ENCODE results near the gene EFNB3. TPM values are rescaled to one million over a fixed set of nuclear protein-coding genes. Genes with fewer than 3 reads are reported as not detected.
A peak's percentile ranks its signal among the peaks of the same experiment; 100 is the strongest.

EFNB3 gene, protein sequence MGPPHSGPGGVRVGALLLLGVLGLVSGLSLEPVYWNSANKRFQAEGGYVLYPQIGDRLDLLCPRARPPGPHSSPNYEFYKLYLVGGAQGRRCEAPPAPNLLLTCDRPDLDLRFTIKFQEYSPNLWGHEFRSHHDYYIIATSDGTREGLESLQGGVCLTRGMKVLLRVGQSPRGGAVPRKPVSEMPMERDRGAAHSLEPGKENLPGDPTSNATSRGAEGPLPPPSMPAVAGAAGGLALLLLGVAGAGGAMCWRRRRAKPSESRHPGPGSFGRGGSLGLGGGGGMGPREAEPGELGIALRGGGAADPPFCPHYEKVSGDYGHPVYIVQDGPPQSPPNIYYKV
- polyA plus RNA-seq: 1 to 10 TPM in 1 of 2 donors, under 1 TPM in 1; 0.67 to 1.3 TPM

DNA sequence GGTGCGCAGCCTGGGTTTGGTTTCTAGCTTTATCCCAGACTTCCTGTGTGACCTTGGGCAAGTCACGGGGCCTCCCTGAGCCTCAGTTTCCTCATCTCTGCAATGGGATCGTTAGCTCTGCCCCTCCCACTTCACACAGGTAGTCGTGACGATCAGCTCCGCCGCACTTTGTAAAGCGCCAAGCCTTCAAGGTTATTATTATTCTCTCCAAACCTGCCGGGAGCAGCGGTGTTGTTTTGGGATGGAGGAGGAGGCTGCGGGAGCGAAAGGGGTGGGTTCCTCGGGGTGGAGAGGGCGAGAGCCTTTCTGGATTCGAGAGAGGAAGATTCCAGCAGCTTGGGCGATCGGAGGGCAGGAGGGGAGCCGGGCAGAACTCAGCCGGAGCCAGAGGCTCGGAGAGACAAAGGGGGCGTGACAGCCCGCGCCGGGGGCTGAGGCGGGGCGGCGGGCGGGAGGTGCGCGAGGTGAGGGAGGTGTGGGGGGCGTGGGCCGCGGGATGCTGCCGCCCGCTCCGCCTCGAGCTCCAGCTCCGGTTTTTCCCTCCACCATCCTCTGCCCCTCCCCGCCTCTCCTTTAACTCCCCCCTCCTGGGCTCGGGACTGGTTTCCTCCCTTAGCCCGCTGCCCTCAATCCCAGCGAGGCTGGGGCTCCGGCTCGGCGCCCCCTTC lies at the start of gene EFNB3:
TSS of gene EFNB3 (plus strand) at position 602 of the 668 bp plus-strand sequence. CDS start 397 bp downstream, outside the sequence.
- 2% methylated on average over 24 to 45 of the region's 45 CpGs for WGBS, 2 donors
- no peak within 1 kb of the TSS for H3K27ac ChIP-seq (ENCODE audit: low read depth in 2 of 2, low read length in 1 of 2)
- H3K9me3 ChIP-seq (ENCODE audit: control insufficient read depth in 2 of 2, insufficient read depth in 1 of 2, low read depth in 1 of 2, low read length in 1 of 2): no peaks in the 10 kb centered on the region
- H3K27me3 ChIP-seq (ENCODE audit: control insufficient read depth in 1 of 2, insufficient read depth in 2 of 2, low read length in 2 of 2): peaks cover 0 to 5% of the 10 kb centered on the region in 2 donors
- H3K36me3 ChIP-seq (ENCODE audit: control insufficient read depth in 2 of 2, insufficient read depth in 2 of 2, low read length in 1 of 2): peaks cover 8 to 12% of the 10 kb centered on the region in 2 donors
- peaks cover 0 to 9% of the 10 kb centered on the region in 2 donors for H3K4me1 ChIP-seq (ENCODE audit: control insufficient read depth in 2 of 2, insufficient read depth in 2 of 2, low read length in 1 of 2)
- H3K4me3 ChIP-seq (ENCODE audit: low read depth in 1 of 2, low read length in 2 of 2): peak within 1 kb of the TSS; percentile 17 to 31

DNA sequence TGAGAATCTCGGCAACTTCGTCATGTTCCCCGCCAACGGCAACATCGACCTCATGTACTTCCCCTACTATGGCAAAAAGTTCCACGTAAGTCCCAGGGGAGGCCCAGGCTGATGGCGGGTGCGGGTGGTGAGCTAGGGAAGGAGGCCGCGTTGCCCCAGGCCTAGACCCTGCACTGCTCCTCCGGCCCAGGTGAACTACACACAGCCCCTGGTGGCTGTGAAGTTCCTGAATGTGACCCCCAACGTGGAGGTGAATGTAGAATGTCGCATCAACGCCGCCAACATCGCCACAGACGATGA lies 49.5 kb upstream of the EFNB3 start:
- H3K27ac ChIP-seq (ENCODE audit: low read depth in 2 of 2, low read length in 1 of 2): no peak overlapping the region
- no peaks in the 10 kb centered on the region for H3K36me3 ChIP-seq (ENCODE audit: control insufficient read depth in 2 of 2, insufficient read depth in 2 of 2, low read length in 1 of 2)
- H3K4me3 ChIP-seq (ENCODE audit: low read depth in 1 of 2, low read length in 2 of 2): no peak overlapping the region
- 88 to 92% methylated on average over 17 of the region's 17 CpGs for WGBS, 2 donors
- H3K9me3 ChIP-seq (ENCODE audit: control insufficient read depth in 2 of 2, insufficient read depth in 1 of 2, low read depth in 1 of 2, low read length in 1 of 2): no peaks in the 10 kb centered on the region
- peaks cover 0 to 5% of the 10 kb centered on the region in 2 donors for H3K27me3 ChIP-seq (ENCODE audit: control insufficient read depth in 1 of 2, insufficient read depth in 2 of 2, low read length in 2 of 2)
- peaks cover 0 to 6% of the 10 kb centered on the region in 2 donors for H3K4me1 ChIP-seq (ENCODE audit: control insufficient read depth in 2 of 2, insufficient read depth in 2 of 2, low read length in 1 of 2)

DNA sequence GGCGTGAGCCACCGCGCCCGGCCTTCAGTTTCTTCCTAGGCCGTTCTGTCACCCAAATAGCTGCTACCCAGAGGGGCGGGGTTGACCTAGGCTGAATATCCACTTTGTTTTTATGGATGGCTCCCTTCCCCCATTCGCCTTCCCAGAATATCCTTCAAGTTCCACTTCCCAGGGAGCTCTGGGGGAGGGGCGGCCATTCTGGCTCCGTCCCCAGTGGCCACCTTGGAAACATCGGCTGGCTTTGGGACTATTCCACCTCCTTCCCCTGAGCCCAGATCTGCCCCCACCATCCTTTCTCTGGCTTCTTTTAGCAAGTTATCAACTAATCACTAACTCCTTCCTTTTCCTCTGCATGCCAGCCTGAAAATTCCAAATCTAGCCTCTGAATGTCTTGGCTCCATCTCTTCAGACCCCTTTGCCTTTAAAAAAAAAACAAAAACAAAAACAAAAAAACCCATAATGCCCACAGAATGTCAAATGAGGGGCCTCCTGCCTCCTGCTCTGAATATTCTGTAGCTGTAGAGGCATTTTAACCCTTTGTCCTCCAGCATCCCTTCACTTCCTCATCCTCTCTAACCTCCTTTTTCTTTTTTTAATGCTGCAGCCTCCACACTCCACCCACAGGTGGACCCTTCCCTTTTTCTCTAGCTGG lies 47.9 kb upstream of the EFNB3 start:
- WGBS, 2 donors: 57 to 60% methylated on average over 10 of the region's 10 CpGs
- Histone ChIP-seq H3K36me3 (ENCODE audit: control insufficient read depth in 2 of 2, insufficient read depth in 2 of 2, low read length in 1 of 2) (no peaks in the 10 kb centered on the region), H3K4me3 (ENCODE audit: low read depth in 1 of 2, low read length in 2 of 2) (no peak overlapping the region), H3K27me3 (ENCODE audit: control insufficient read depth in 1 of 2, insufficient read depth in 2 of 2, low read length in 2 of 2) (no peaks in the 10 kb centered on the region), H3K27ac (ENCODE audit: low read depth in 2 of 2, low read length in 1 of 2) (no peak overlapping the region), H3K4me1 (ENCODE audit: control insufficient read depth in 2 of 2, insufficient read depth in 2 of 2, low read length in 1 of 2) (no peaks in the 10 kb centered on the region), H3K9me3 (ENCODE audit: control insufficient read depth in 2 of 2, insufficient read depth in 1 of 2, low read depth in 1 of 2, low read length in 1 of 2) (no peaks in the 10 kb centered on the region)

DNA sequence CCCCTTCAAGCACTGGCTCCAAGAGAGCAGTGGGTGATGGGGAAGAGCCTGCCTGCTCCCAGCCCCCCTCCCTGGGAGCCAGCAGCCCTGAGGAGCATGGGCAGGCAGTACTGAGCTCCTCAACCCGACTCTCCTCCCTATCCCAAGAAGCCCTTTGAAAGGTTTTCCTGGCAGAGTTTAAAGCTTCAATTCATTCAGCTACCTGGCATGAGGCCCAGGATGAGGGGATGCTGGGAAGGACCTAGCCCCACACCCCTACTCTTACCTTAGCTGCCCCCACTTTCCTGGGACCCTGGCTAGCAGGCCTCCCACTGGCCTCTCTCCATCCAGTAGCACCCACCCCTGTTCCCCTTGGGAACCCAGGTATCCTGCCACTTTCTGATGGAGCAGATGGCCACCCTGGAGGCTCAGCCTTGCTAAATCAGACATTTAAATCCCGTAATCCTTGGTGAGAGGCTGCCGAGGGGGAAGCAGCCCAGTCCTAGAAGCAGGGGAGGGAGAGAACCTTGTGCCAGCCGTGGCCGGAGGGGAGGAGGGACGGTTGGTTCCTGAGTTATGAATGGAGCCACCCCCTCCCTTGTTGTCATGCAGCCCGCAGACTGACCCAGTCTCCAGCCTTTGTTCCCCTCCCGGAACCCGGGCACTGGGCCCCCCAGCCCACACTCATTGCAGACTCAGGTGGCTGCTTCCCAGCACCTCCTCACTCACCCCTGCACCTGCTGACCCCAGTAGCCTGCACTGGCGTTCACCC lies 37.2 kb upstream of the EFNB3 start:
- no peaks in the 10 kb centered on the region for H3K9me3 ChIP-seq (ENCODE audit: control insufficient read depth in 2 of 2, insufficient read depth in 1 of 2, low read depth in 1 of 2, low read length in 1 of 2)
- H3K4me3 ChIP-seq (ENCODE audit: low read depth in 1 of 2, low read length in 2 of 2): no peak overlapping the region
- no peaks in the 10 kb centered on the region for H3K27me3 ChIP-seq (ENCODE audit: control insufficient read depth in 1 of 2, insufficient read depth in 2 of 2, low read length in 2 of 2)
- peaks cover 0 to 21% of the 10 kb centered on the region in 2 donors for H3K36me3 ChIP-seq (ENCODE audit: control insufficient read depth in 2 of 2, insufficient read depth in 2 of 2, low read length in 1 of 2)
- no peak overlapping the region for H3K27ac ChIP-seq (ENCODE audit: low read depth in 2 of 2, low read length in 1 of 2)
- WGBS, 2 donors: 67 to 72% methylated on average over 10 of the region's 10 CpGs
- no peaks in the 10 kb centered on the region for H3K4me1 ChIP-seq (ENCODE audit: control insufficient read depth in 2 of 2, insufficient read depth in 2 of 2, low read length in 1 of 2)

DNA sequence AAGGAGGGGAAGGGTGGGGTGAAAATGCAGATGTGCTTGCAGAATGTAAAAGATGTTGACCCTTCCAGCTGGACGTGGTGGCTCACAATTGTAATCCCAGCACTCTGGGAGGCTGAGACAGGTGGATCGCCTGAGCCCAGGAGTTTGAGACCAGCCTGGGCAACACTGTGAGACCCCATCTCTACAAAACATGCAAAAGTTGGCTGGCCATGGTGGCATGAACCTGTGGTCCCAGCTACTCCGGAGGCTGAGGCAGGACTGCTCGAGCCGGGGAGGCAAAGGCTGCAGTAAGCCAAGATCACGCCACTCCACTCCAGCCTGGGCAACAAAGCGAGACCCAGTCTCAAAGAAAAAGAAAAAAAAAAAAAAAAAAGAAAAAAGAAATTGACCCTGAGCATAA lies 36.5 kb upstream of the EFNB3 start:
- no peak overlapping the region for H3K4me3 ChIP-seq (ENCODE audit: low read depth in 1 of 2, low read length in 2 of 2)
- peaks cover 4 to 24% of the 10 kb centered on the region in 2 donors for H3K36me3 ChIP-seq (ENCODE audit: control insufficient read depth in 2 of 2, insufficient read depth in 2 of 2, low read length in 1 of 2)
- H3K27me3 ChIP-seq (ENCODE audit: control insufficient read depth in 1 of 2, insufficient read depth in 2 of 2, low read length in 2 of 2): no peaks in the 10 kb centered on the region
- WGBS, 2 donors: 91 to 96% methylated on average over 7 of the region's 7 CpGs
- H3K4me1 ChIP-seq (ENCODE audit: control insufficient read depth in 2 of 2, insufficient read depth in 2 of 2, low read length in 1 of 2): no peaks in the 10 kb centered on the region
- H3K9me3 ChIP-seq (ENCODE audit: control insufficient read depth in 2 of 2, insufficient read depth in 1 of 2, low read depth in 1 of 2, low read length in 1 of 2): peaks cover 0 to 1% of the 10 kb centered on the region in 2 donors
- no peak overlapping the region for H3K27ac ChIP-seq (ENCODE audit: low read depth in 2 of 2, low read length in 1 of 2)

DNA sequence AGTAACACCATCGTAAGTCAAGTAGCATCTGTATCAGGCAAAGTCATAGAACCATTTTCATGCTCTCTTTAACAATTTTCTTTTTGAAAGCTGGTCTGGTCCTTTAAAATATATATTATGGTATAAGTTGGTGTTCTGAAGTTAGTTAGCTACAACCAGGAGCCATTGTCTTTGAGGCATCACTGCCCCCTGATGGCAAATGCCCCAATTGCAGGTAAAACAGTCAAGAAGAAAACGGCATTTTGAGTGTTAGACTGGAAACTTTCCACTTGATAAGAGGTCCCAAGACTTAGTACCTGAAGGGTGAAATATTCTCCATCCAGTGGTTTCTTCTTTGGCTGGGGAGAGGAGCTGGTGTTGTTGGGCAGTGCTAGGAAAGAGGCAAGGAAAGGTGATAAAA lies 31.8 kb upstream of the EFNB3 start:
- H3K36me3 ChIP-seq (ENCODE audit: control insufficient read depth in 2 of 2, insufficient read depth in 2 of 2, low read length in 1 of 2): peaks cover 19 to 38% of the 10 kb centered on the region in 2 donors
- H3K27ac ChIP-seq (ENCODE audit: low read depth in 2 of 2, low read length in 1 of 2): no peak overlapping the region
- peaks cover 0 to 6% of the 10 kb centered on the region in 2 donors for H3K9me3 ChIP-seq (ENCODE audit: control insufficient read depth in 2 of 2, insufficient read depth in 1 of 2, low read depth in 1 of 2, low read length in 1 of 2)
- H3K4me3 ChIP-seq (ENCODE audit: low read depth in 1 of 2, low read length in 2 of 2): no peak overlapping the region
- WGBS, 2 donors: 94 to 97% methylated on average over 2 of the region's 2 CpGs
- no peaks in the 10 kb centered on the region for H3K4me1 ChIP-seq (ENCODE audit: control insufficient read depth in 2 of 2, insufficient read depth in 2 of 2, low read length in 1 of 2)
- H3K27me3 ChIP-seq (ENCODE audit: control insufficient read depth in 1 of 2, insufficient read depth in 2 of 2, low read length in 2 of 2): no peaks in the 10 kb centered on the region

DNA sequence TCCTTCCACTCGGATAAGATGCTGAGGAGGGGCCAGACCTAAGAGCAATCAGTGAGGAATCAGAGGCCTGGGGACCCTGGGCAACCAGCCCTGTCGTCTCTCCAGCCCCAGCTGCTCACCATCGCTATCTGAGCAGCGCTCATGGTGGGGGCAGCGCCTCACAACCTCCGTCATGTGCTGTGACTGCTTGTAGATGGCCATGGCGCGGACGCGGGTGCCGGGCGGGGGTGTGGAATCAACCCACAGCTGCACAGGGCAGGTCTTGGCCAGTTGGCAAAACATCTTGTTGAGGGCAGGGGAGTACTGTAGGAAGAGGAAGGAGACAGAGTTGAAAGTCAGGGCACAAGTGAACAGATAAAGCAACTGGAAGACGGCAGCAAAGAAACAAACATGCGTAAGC lies 30.1 kb upstream of the EFNB3 start:
- H3K36me3 ChIP-seq (ENCODE audit: control insufficient read depth in 2 of 2, insufficient read depth in 2 of 2, low read length in 1 of 2): peaks cover 19 to 32% of the 10 kb centered on the region in 2 donors
- H3K27ac ChIP-seq (ENCODE audit: low read depth in 2 of 2, low read length in 1 of 2): no peak overlapping the region
- H3K4me1 ChIP-seq (ENCODE audit: control insufficient read depth in 2 of 2, insufficient read depth in 2 of 2, low read length in 1 of 2): no peaks in the 10 kb centered on the region
- H3K9me3 ChIP-seq (ENCODE audit: control insufficient read depth in 2 of 2, insufficient read depth in 1 of 2, low read depth in 1 of 2, low read length in 1 of 2): peaks cover 0 to 6% of the 10 kb centered on the region in 2 donors
- no peaks in the 10 kb centered on the region for H3K27me3 ChIP-seq (ENCODE audit: control insufficient read depth in 1 of 2, insufficient read depth in 2 of 2, low read length in 2 of 2)
- 90% methylated on average over 14 of the region's 14 CpGs for WGBS, 2 donors
- H3K4me3 ChIP-seq (ENCODE audit: low read depth in 1 of 2, low read length in 2 of 2): no peak overlapping the region

DNA sequence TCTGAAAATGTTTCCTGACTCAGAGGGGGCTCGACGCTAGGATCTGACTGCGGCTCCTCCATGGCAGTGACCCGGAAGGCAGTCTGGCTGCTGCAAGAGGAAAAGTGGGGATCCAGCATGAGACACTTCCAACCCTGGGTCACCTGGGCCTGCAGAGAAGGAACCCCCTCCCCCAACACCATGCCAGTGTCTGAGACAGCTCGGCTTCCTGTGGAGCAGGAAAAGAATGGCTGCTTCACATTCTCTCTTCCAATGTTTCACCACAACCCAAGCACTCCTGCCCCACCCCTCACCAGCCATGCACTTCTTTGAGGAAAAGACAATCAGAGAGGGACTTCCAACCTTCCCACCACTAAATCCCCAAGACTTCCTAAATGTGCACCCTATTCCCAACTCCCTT lies 28.5 kb upstream of the EFNB3 start:
- H3K4me1 ChIP-seq (ENCODE audit: control insufficient read depth in 2 of 2, insufficient read depth in 2 of 2, low read length in 1 of 2): no peaks in the 10 kb centered on the region
- WGBS, 2 donors: 86 to 89% methylated on average over 5 of the region's 5 CpGs
- H3K9me3 ChIP-seq (ENCODE audit: control insufficient read depth in 2 of 2, insufficient read depth in 1 of 2, low read depth in 1 of 2, low read length in 1 of 2): peaks cover 0 to 6% of the 10 kb centered on the region in 2 donors
- no peak overlapping the region for H3K27ac ChIP-seq (ENCODE audit: low read depth in 2 of 2, low read length in 1 of 2)
- no peak overlapping the region for H3K4me3 ChIP-seq (ENCODE audit: low read depth in 1 of 2, low read length in 2 of 2)
- peaks cover 19 to 24% of the 10 kb centered on the region in 2 donors for H3K36me3 ChIP-seq (ENCODE audit: control insufficient read depth in 2 of 2, insufficient read depth in 2 of 2, low read length in 1 of 2)
- H3K27me3 ChIP-seq (ENCODE audit: control insufficient read depth in 1 of 2, insufficient read depth in 2 of 2, low read length in 2 of 2): no peaks in the 10 kb centered on the region

DNA sequence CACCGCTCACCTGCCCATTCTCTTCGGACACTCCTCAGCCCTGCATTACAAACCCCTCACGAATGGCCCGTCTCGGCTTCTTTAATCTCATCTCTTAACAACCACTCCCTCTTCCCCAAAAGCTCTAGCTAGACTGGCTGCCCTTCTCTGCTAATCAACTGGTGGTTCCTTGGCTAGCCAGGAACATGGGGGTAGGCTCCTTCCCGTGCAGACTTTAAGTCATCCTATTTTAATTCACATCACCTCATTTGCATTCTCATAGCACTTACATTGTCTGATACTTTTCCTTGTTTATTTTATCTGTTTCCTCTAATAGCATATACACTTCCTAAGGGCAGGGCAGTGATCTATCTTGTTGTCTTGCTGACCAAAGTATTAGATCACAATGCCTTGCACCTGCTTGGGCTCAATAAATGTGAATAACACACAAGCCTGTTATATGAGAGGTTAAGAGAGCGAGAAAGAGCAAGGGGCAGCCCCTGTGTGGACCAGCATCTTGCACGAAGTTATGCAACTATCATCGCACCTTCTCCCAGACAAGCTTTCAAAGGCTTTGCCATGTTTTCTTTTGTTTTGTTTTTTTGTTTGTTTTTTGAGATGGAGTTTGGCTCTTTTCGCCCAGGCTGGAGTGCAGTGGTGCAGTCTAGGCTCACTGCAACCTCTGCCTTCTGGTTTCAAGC lies 27.5 kb upstream of the EFNB3 start:
- 83 to 84% methylated on average over 10 of the region's 10 CpGs for WGBS, 2 donors
- peaks cover 19 to 21% of the 10 kb centered on the region in 2 donors for H3K36me3 ChIP-seq (ENCODE audit: control insufficient read depth in 2 of 2, insufficient read depth in 2 of 2, low read length in 1 of 2)
- no peak overlapping the region for H3K27ac ChIP-seq (ENCODE audit: low read depth in 2 of 2, low read length in 1 of 2)
- H3K27me3 ChIP-seq (ENCODE audit: control insufficient read depth in 1 of 2, insufficient read depth in 2 of 2, low read length in 2 of 2): no peaks in the 10 kb centered on the region
- no peaks in the 10 kb centered on the region for H3K4me1 ChIP-seq (ENCODE audit: control insufficient read depth in 2 of 2, insufficient read depth in 2 of 2, low read length in 1 of 2)
- no peak overlapping the region for H3K4me3 ChIP-seq (ENCODE audit: low read depth in 1 of 2, low read length in 2 of 2)
- H3K9me3 ChIP-seq (ENCODE audit: control insufficient read depth in 2 of 2, insufficient read depth in 1 of 2, low read depth in 1 of 2, low read length in 1 of 2): peaks cover 0 to 6% of the 10 kb centered on the region in 2 donors
